K562 (cell line): ENCODE data around the gene SLC25A11. TPM values are rescaled to one million over a fixed set of nuclear protein-coding genes. Genes with fewer than 3 reads are reported as not detected.
A peak's percentile ranks its signal among the peaks of the same experiment; 100 is the strongest.

Experiments used
- CAMTA2 ChIP-seq: fragments of 250-450 bp; sonication (Bioruptor Pico); conservative IDR thresholded peaks from 2 replicates; pipeline ENCODE4 v1.5.1; 2022
- CREBBP ChIP-seq: IDR thresholded peaks from one replicate; pipeline ENCODE4 v1.6.1; 2012; ENCODE audit warnings: low read depth, mild to moderate bottlenecking, control low read depth, inconsistent platforms, low read length
- MEF2A ChIP-seq: IDR thresholded peaks from 2 replicates; pipeline ENCODE4 v1.6.1; 2011; ENCODE audit warnings: low read depth, mild to moderate bottlenecking, low read length, moderate library complexity; ENCODE audit not compliant: control insufficient read depth
- NCOA4 ChIP-seq: fragments of 450-650 bp; IDR thresholded peaks from 2 replicates; pipeline ENCODE4 v1.6.1; 2018; ENCODE audit warnings: mild to moderate bottlenecking; ENCODE audit not compliant: partially characterized antibody
- OTX1 ChIP-seq: fragments of 450-650 bp; formaldehyde crosslinking; IDR thresholded peaks from 2 replicates; pipeline ENCODE4 v1.4.0; 2022; ENCODE audit warnings: mild to moderate bottlenecking
- PCBP2 ChIP-seq: fragments of 200-400 bp; formaldehyde crosslinking; IDR thresholded peaks from 2 replicates; pipeline ENCODE4 v1.6.1; 2018; ENCODE audit warnings: low read length, low read depth, mild to moderate bottlenecking, moderate library complexity; ENCODE audit not compliant: poor library complexity, severe bottlenecking
- POLR2B ChIP-seq: fragments of 450-650 bp; IDR thresholded peaks from 2 replicates; pipeline ENCODE4 v1.6.1; 2018; ENCODE audit warnings: low read depth; ENCODE audit not compliant: partially characterized antibody
- SAFB ChIP-seq: fragments of 200-400 bp; formaldehyde crosslinking; IDR thresholded peaks from 2 replicates; pipeline ENCODE4 v1.6.1; 2017; ENCODE audit warnings: low read depth, low read length, borderline replicate concordance
- SAP30 ChIP-seq: fragments of 200-600 bp; sonication (generic); IDR thresholded peaks from 2 replicates; pipeline ENCODE4 v1.6.1; 2012; ENCODE audit warnings: borderline replicate concordance, low read depth, mild to moderate bottlenecking, moderate library complexity, low read length, control low read depth, inconsistent platforms; ENCODE audit not compliant: insufficient read depth, poor library complexity, severe bottlenecking
- SNAPC5 ChIP-seq: fragments of 250-450 bp; sonication (Bioruptor Pico); IDR thresholded peaks from 2 replicates; pipeline ENCODE4 v1.8.0; 2021; ENCODE audit warnings: moderate library complexity, mild to moderate bottlenecking, inconsistent platforms
- TEAD2 ChIP-seq: fragments of 450-650 bp; IDR thresholded peaks from 2 replicates; pipeline ENCODE4 v1.6.1; 2016; ENCODE audit warnings: missing genetic modification characterization, control low read depth, missing compliant biosample characterization
- ZBTB34 ChIP-seq: fragments of 250-450 bp; sonication (Bioruptor Pico); IDR thresholded peaks from 2 replicates; pipeline ENCODE4 v1.8.0; 2021; ENCODE audit warnings: mild to moderate bottlenecking, moderate library complexity
- ZNF318 ChIP-seq, 2 experiments: fragments of 450-650 bp; IDR thresholded peaks; 2 replicates each; pipeline ENCODE4 v1.6.1; 2016; ENCODE audit warnings: mild to moderate bottlenecking in 2 of 2, borderline replicate concordance in 1 of 2, low read depth in 1 of 2, moderate library complexity in 1 of 2
- ZNF449 ChIP-seq: fragments of 250-450 bp; sonication (Bioruptor Pico); IDR thresholded peaks from 2 replicates; pipeline ENCODE4 v1.8.0; 2022; ENCODE audit warnings: moderate library complexity, mild to moderate bottlenecking, inconsistent platforms
- ZNF717 ChIP-seq: fragments of 250-450 bp; sonication (Bioruptor Pico); IDR thresholded peaks from 2 replicates; pipeline ENCODE4 v1.5.0; 2021
- polyA plus RNA-seq, 8 experiments: library from polyadenylated mRNA; depleted of rRNA in 4 of 8; stranded (reverse) in 5 of 8; unstranded in 3 of 8; fragments of >200 nt; fragmentation: Nextera tagmentation in 2 of 8; fragmentation: Illumina TruSeq in 1 of 8; extraction: Ambion mirVana in 2 of 8; extraction: Trizol in 1 of 8; gene quantifications; 2 replicates each; pipeline versions ENCODE4 v1.2.1 to v1.2.3, GENCODE V29; 2011 to 2014; ENCODE audit warnings: inconsistent platforms in 1 of 8, missing spikeins in 1 of 8
- total RNA-seq, 7 experiments: library from RNA; depleted of rRNA in 6 of 7; stranded (reverse); fragments of >200 nt in 6 of 7; fragmentation: Illumina TruSeq in 2 of 7; extraction: Trizol in 2 of 7; gene quantifications; 2 replicates each; pipeline versions ENCODE4 v1.2.1 to v1.2.3, GENCODE V29; 2011 to 2021; ENCODE audit warnings: low replicate concordance in 1 of 7

Gene SLC25A11
- total and polyA plus RNA-seq, 9 of the 15 experiments (the other 6 are each of a cell fraction or from before 2014, with no cell fraction given) = 3.1 to 56.7 (median 32.9) TPM

GRCh38 chr17:4967539-4968485 is 28.0 kb upstream of the SLC25A11 start, which contains the start of gene SPAG7 (continued):
- TF ChIP-seq ZNF318 (IDR thresholded peaks at IDR 0.05; ENCODE audit: borderline replicate concordance in 1 of 2, low read depth in 1 of 2) (no peak), CAMTA2 (CRISPR knock-in tag) (no peak), ZNF717 (CRISPR knock-in tag) (no peak), PCBP2 (no peak), ZBTB34 (no peak), NCOA4 (no peak), MEF2A (no peak), TEAD2 (no peak), SNAPC5 (CRISPR knock-in tag) (no peak), ZNF449 (no peak), SAP30 (no peak), POLR2B (peak; percentile 78), CREBBP (no peak), SAFB (no peak), OTX1 (CRISPR knock-in tag) (0 out of 2 replicates have a peak, but pooled peaks have one; percentile 54)
